CD4-positive, alpha-beta T cell treated with Interleukin-15 for 4 hours (primary cell): ENCODE data around the gene ANAPC4.
A peak's percentile ranks its signal among the peaks of the same experiment; 100 is the strongest.

Experiments
- DNase-seq: peaks from one replicate; pipeline ENCODE4 v3.0.0-alpha.2; 2020; ENCODE audit warnings: low spot score

The ANAPC4 gene

GRCh38 chr4:25377572-25378436 is 741 bp downstream of the ANAPC4 start:
- peak; percentile 1 for DNase-seq

GRCh38 chr4:25378437-25378743 is 1.3 kb downstream of the ANAPC4 start:
- no peak for DNase-seq

- DNase-seq, result no peak
Measured at GRCh38 chr4:25379591-25379990, 2.5 kb downstream of the ANAPC4 start.

- no peak for DNase-seq
Measured at GRCh38 chr4:25383647-25384046, 6.6 kb downstream of the ANAPC4 start.

GRCh38 chr4:25386926-25387325 is 9.9 kb downstream of the ANAPC4 start:
- DNase-seq, result no peak

- DNase-seq, result no peak
Measured at GRCh38 chr4:25397305-25397704, 20.2 kb downstream of the ANAPC4 start.

GRCh38 chr4:25399510-25399909 is 22.4 kb downstream of the ANAPC4 start:
- no peak for DNase-seq

GRCh38 chr4:25401066-25401465 is 24.0 kb downstream of the ANAPC4 start:
- DNase-seq, result no peak

- DNase-seq, result no peak
Measured at GRCh38 chr4:25402521-25402920, 25.5 kb downstream of the ANAPC4 start.

GRCh38 chr4:25403699-25404098 is 26.6 kb downstream of the ANAPC4 start:
- no peak for DNase-seq

GRCh38 chr4:25405453-25405852 is 28.4 kb downstream of the ANAPC4 start:
- DNase-seq, result no peak

- DNase-seq, result no peak
Measured at GRCh38 chr4:25406081-25406692, 29.1 kb downstream of the ANAPC4 start.

GRCh38 chr4:25410820-25411529 is 33.9 kb downstream of the ANAPC4 start:
- DNase-seq, result no peak

- no peak for DNase-seq
Measured at GRCh38 chr4:25413261-25413660, 36.2 kb downstream of the ANAPC4 start.

GRCh38 chr4:25417014-25417413 is 40.0 kb downstream of the ANAPC4 start:
- no peak for DNase-seq

- no peak for DNase-seq
Measured at GRCh38 chr4:25420931-25421330, 43.9 kb downstream of the ANAPC4 start.

GRCh38 chr4:25421816-25422525 is 44.9 kb downstream of the ANAPC4 start:
- no peak for DNase-seq

GRCh38 chr4:25423548-25423947 is 46.5 kb downstream of the ANAPC4 start:
- no peak for DNase-seq

GRCh38 chr4:25424539-25425228 is 47.6 kb downstream of the ANAPC4 start:
- no peak for DNase-seq

GRCh38 chr4:25425361-25425760 is 48.3 kb downstream of the ANAPC4 start:
- DNase-seq, result no peak

GRCh38 chr4:25427871-25428270 is 50.8 kb downstream of the ANAPC4 start:
- no peak for DNase-seq

- no peak for DNase-seq
Measured at GRCh38 chr4:25430630-25431029, 53.6 kb downstream of the ANAPC4 start.
